NCI-H82 treated with DMSO at 0.1 percent for 48 hours (cell line): ENCODE measurements around the gene CCT5.
"Not testable (repeated sequence)": the region's sequence is repeated elsewhere in the genome, so short reads cannot be mapped to it uniquely, and the experiment has no call there.

Source experiments
- DNase-seq: peaks from one replicate; lab custom pipeline; 2025; ENCODE audit not compliant: unreplicated experiment; lab: John Stamatoyannopoulos, UW

Gene CCT5

DNA sequence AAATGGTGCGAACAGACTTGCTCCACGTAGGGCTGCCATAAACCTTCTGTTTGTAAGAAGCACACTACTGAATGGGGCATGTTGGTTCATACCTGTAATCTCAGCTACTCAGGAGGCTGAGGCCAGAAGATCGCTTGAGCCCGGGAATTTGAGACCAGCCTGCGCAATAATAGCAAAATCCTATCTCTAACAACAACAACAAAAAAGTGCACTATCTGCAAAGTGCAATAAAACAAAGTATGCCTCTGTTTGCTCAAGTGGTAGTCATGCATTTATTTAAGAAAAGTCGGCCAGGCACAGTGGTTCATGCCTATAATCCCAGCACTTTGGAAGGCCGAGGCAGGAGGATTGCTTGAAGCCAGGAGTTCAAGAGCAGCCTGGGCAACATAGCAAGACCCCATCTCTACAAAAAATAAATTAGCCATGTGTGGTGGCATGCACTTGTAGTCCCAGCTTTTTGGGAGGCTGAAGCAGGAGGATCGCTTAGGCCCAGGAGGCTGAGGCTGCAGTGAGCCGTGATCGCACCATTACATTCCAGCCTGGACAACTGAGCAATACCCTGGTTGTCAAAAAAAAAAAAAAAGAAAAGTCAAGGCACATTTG is 5.6 kb upstream of the CCT5 start:
- no peak for DNase-seq

DNA sequence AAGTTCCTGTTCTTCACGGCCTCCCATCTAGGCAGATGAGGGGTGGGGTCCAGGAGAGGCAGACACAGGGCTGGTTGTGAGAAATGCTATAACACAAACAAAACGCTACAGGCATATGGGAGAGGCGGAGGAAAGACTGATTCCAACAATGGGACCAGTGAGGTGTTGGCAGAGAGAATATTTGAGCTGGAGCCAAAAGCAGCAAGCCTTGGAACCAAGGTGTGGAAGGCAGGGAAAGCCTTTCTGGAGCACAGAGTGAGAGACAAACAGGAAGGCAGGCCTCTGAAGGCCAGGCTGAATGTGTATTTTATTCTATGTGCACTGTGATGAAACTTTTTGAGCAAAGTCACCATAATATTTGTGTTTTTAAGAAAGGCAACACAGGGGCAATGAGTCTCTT is 3.3 kb upstream of the CCT5 start:
- no peak for DNase-seq

DNA sequence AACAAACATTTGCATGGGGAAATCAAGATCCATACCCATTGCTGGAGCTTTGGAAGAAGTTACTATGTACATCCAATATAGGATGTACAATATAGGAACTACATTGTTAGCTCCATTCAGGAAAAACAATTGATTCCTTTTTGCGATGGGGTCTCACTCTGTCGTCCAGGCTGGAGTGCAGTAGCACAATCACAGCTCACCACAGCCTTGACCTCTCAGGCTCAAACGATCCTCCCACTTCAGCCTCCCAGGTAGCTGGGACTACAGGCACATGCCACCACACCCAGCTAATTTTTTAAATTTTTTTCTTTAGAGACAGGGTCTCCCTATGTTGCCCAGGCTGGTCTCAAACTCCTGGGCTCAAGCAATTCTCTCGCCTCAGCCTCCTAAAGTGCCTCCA is 2.9 kb upstream of the CCT5 start:
- not testable (repeated sequence) for DNase-seq

DNA sequence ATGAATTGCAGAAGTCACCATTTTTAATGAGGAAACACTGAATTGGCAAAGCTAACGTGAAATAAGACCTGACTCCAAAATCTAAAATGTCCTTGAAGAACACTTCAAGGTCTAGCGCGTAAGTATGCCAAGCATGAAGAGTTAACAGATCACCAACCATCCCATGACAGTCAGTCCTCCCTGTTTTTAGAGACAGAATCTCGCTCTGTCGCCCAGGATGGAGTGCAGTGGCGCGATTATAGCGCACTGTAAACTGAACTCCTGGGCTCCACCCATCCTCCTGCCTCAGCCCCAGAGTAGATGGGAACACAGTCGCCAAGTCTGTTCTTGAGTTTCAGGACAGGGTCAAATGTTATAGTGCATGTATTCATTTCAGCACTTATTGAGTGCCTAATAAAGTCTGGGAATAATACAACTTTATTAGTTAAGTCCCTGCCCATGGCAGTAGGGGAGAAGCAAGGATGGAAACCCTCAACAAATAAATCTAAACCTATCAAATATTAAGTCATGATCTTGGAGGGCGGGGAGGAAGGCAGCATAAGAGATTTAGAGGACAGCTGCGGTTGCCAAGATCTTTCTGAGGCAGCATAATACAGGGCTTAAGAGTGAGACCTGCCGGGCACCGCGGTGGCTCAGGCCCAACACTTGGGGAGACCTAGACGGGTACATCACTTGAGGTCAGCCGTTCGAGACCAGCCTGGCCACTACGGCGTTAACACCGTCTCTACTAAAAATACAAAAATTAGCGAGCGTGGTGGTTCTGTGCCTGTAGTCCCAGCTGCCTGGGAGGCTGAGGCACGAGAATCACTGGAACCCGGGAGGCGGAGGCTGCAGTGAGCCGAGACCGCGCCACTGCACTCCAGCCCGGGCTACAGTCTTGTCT is 1.5 kb upstream of the CCT5 start:
- peak; percentile 10 for DNase-seq

GRCh38 chr5:10250806-10251276 is 761 bp downstream of the CCT5 start:
- DNase-seq, result no peak

- DNase-seq, result no peak
These were observed 1.3 kb downstream of the CCT5 start for GRCh38 chr5:10251405-10251804.

GRCh38 chr5:10253390-10253789 is 3.3 kb downstream of the CCT5 start:
- DNase-seq, result no peak

DNA sequence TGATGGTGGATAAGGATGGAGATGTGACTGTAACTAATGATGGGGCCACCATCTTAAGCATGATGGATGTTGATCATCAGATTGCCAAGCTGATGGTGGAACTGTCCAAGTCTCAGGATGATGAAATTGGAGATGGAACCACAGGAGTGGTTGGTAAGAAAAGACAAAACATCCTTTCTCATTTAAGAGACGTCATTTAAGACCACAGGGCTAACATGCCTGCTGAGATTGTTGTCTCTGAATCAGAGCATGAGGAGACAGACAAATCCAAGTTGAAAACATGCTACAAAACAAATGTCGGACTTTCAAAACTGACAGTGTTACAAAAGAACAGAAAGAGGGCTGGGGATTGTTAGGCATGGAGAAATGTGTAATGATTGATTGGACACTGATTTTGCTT is 4.6 kb downstream of the CCT5 start:
- DNase-seq, result no peak

DNA sequence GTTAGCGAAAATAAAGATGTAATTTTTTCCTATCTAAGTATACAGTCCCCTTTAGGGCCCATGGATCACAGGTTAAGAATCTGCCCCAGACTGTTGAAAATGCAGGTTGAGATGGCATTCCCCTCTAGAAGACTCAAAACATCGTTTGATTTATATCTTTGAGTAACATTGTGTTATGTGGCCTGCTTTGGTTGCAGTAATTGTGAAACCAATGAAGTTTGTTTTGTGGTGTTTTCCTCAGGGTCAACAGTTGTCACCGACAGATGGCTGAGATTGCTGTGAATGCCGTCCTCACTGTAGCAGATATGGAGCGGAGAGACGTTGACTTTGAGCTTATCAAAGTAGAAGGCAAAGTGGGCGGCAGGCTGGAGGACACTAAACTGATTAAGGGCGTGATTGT is 7.8 kb downstream of the CCT5 start:
- DNase-seq, result no peak

- no peak for DNase-seq
These were observed 9.8 kb downstream of the CCT5 start for GRCh38 chr5:10259899-10260298.

GRCh38 chr5:10261065-10261464 is 11.0 kb downstream of the CCT5 start:
- no peak for DNase-seq

GRCh38 chr5:10262121-10262774 is 12.2 kb downstream of the CCT5 start:
- peak; percentile 81 for DNase-seq

DNA sequence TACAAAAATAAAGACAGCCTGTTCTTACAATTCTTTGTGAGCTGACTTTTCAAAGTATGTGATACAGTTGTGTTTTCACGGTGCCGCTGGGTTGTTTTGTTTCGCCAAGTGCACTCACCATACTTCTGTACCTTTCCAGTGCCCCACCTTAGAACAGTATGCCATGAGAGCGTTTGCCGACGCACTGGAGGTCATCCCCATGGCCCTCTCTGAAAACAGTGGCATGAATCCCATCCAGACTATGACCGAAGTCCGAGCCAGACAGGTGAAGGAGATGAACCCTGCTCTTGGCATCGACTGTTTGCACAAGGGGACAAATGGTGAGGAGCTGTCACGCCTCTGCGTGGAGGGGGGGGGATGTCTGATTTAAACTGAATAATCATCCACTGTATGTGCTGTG is 12.9 kb downstream of the CCT5 start:
- DNase-seq, result no peak

DNA sequence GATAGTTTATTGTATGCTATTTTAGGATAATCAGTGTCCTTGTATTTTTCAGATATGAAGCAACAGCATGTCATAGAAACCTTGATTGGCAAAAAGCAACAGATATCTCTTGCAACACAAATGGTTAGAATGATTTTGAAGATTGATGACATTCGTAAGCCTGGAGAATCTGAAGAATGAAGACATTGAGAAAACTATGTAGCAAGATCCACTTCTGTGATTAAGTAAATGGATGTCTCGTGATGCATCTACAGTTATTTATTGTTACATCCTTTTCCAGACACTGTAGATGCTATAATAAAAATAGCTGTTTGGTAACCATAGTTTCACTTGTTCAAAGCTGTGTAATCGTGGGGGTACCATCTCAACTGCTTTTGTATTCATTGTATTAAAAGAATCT is 14.5 kb downstream of the CCT5 start:
- DNase-seq, result no peak

DNA sequence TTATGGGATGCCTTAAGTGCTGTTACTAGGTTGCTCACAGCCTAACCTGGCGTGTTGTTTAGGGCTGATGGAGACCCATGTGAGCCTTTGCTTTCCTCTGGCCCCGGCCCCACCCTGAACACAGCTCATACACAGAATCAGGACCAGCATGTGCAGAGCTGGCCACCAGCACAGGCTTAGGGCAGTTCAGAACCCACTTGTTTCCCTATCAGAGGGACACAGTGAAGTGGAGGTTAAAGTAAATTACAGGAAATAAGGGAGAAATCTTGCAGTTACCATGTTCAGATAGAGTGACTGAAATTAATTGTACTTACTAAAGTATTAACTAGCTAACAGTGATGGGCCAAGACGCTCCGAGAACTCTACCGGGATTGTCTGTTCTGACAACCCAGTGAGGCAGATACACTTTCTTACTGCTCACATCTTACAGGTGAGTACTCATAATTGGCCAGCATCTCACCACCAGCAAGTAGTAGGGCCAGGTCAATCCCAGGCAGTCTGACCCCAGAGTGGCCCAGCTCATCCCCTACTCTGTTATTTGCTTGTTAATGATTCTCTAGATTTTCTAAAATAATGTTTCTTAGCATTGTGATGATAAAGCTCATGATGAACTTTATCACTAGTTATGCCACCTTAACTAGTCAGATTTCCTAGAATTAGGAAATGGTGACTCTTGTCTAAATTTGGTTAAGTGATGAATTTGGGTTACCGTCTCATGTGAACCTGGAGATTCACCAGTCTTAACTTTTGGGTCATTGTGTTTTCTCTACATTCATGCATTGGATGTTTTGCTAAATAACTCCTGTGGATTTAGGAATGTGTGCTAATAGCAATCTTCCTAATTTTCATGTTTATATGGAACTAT is 15.4 kb downstream of the CCT5 start:
- no peak for DNase-seq

DNA sequence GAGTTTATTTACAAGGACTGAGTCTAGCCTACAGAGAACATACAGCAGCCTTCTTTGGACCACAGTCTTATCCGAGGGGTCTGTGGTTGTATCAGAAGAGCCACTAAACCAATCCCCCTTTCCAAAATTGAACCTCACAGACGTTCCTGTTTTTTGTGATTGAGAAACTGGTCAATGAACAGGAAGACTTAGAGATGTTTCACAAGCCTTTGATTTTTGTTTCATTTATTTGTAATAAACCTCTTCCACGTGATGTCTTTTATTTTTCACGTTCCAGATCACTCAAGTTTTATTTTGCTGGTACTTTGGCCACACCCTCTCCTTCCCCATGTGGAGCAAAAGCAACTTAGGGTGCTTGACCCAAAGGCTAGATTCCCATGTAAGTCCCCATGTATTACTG is 16.1 kb downstream of the CCT5 start:
- DNase-seq, result no peak

GRCh38 chr5:10266839-10267238 is 16.8 kb downstream of the CCT5 start:
- DNase-seq, result no peak

GRCh38 chr5:10268100-10268499 is 18.0 kb downstream of the CCT5 start:
- no peak for DNase-seq

DNA sequence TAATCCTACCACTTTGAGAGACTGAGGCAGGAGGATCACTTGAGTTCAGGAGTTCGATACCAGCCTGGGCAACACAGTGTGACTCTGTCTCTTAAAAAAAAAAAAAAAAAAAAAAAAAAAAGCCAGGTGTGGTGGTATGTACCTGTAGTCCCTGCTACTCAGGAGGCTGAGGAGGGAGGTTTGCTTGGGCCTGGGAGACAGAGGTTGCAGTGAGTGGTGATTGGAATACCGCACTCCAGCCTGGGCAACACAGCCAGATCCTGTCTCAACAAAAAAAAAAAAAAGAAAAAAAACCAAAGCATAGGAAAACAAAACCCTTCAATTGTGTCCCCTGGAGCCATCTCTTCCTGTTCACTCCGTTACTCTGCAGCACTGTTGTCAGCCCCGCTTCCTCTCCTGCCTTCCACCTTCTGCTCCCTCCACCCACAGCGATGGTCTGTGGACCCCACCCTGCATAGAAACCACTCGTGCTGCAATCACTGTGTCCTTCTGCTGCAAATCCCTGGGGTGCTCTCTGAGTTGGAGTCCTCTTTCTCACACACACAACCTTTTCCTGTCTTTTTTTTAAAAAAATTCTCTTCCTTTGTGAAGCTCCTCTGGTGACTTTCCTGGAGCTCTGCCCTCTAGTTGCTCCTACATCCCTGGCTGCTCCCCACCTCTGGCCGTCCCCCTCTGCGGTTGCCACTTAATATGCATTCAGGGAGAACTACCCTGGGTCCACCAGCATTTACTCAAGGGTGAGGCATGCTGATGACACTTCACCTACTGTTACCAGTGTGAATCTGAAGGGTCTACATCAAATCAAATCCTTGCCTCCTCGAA is 22.2 kb downstream of the CCT5 start:
- DNase-seq, result no peak

- DNase-seq, result not testable (repeated sequence)
These were observed 22.8 kb downstream of the CCT5 start for GRCh38 chr5:10272875-10273209.
